GM18526 (cell line): ENCODE results near the gene CTSL.

ENCODE experiments used
- POLR2A ChIP-seq: IDR thresholded peaks from 3 replicates; pipeline ENCODE4 v1.6.1; 2011; ENCODE audit not compliant: insufficient read length; ENCODE audit errors: extremely low read depth

The CTSL gene

GRCh38 chr9:87687207-87687606 is 38.7 kb upstream of the CTSL start:
- TF ChIP-seq POLR2A, result no peak

- no peak for TF ChIP-seq POLR2A
Measured at GRCh38 chr9:87694236-87694755, 31.6 kb upstream of the CTSL start.

DNA sequence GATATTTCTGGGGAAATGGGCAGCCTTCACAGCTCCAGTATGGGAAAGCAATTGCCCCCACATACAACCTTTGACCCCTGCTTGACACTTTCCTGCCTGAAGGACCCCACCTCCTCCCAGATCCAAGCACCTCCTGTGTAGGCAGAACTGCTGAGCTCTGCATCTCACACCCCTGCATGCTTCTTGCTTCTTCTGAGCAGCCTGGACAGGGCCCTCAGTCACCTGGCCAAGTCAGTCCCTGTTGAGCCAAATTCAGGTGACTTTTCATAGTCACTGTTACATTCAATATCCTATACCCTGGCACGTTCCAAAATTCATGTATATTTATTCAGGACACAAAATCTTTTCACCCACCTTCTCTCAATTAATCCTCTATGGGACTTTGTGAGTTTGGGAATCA is 30.4 kb upstream of the CTSL start:
- TF ChIP-seq POLR2A, result no peak

DNA sequence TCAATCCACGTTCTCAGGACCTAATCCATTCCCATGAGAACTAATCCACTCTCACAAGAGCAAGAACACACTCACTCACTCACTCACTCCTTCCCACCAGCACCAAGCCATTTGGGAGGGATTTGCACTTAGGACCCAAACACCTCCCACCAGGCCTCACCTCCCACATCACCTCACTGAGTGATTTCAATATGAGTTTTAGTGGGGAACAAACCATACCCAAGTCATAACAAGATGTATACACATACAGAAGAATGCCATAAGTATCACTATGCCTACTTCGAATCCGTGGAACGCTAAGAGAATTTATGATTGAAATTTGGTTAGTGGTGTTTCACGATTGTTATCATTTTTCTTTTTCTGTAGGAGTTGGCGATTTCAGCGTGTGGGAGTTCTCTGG is 29.3 kb upstream of the CTSL start:
- TF ChIP-seq POLR2A, result no peak

- no peak for TF ChIP-seq POLR2A
Measured at GRCh38 chr9:87698069-87698809, 27.7 kb upstream of the CTSL start.

GRCh38 chr9:87699835-87700234 is 26.1 kb upstream of the CTSL start:
- no peak for TF ChIP-seq POLR2A

DNA sequence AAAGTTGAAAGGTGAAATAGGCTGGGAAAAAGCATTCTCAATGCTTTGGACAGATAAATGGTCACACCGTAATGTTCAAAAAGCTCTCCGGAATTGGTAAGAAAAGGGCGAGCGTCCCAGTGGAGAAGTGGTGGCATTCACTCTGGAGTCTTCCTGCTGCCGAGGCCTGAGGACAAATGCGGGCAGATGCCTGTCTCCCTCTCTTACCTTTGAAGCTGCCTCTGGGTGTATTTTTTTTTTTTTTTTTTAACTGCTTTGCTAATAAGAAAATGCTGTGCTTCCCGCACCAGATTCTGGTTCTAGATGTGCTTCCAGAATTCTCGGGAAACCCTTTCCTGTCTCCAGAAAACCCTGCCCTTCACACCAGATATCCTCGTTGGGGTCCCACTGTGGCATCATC is 24.4 kb upstream of the CTSL start:
- TF ChIP-seq POLR2A, result no peak

DNA sequence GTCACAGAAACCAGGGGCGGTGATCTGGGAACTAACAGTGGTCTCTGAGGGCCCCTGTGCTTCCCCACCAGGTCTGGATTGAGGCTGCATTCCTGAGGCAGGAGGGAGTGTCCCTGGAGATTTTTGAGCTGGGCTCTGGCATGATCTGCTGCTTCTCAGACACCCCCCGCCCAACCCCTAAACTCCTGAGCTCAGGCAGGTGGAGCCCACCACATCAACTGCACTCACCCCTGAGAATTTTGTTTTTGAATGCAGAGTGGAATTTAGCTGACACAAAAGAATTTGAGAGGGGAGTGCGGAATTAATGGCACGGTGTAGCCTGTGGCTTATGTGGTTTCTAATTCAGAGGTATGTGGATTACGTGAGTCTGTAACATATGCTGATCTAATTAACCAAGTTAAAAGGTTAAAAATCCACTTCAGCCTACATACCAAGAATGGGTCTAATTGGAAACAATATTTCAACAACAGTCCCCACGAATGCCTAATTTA is 23.9 kb upstream of the CTSL start:
- no peak for TF ChIP-seq POLR2A

DNA sequence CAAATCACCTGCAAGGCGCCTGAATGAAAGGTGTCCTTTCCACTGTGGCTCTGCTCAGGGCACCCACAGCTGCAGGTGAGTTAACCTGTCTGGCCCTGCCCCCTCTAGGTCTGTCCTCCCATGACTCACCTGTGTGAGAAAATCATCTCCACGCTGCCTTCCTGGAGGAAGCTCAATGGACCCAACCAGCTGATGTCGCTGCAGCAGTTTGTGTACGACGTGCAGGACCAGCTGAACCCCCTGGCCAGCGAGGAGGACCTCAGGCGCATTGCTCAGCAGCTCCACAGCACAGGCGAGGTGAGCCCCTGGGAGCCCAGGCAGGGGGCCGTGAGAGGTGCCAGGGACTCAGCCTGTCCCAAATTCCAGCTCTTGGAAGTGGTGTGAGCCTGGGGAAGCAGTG is 23.0 kb upstream of the CTSL start:
- no peak for TF ChIP-seq POLR2A

DNA sequence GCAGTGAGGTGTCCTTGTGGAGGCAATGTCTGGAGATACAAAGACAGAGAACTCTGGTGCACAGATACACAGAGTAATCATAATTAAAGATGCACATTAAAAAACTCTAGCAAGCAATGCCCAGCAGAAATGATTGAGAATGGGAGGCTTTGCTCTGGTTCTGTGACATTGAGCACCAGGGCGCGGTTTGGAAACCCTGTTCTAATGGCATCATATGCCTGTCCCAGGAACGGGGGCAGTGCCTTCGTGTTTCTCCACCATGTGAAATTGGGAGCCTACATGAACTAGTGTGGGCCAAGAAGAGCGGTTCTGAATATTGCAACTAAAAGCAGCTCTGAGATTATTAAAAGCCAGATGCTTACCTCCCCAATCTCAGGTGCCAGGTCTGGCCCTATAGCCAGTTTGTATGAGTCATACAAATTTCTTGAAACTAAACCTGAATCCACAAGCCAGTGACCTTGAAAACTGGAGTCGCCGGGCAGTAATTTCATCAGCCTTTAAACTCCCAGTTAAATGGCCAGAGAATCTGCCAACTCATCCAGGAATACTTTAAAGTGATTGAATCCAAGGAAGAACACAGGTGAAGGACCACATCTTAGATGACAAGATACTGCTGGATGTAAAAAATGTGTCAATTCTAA is 22.2 kb upstream of the CTSL start:
- TF ChIP-seq POLR2A, result no peak

DNA sequence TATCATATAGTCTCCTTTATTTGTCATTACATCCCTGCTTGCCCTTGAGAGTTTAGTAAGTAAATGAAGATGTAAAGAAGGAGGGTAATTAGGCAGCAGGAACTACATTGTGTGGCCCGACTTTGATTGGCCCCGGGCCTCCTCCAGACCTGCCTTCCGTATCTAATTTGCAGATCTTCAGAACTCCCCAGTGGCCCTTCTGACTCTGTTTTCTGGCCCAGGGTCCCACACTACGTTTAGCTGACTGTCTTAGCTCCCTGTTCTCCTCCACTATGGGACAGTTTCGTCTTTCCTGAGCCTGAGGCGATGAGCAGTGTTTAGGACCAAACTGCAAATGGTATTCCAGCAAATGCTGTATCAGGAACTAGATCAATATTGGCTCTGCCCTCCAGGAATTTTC is 21.6 kb upstream of the CTSL start:
- TF ChIP-seq POLR2A, result no peak

GRCh38 chr9:87706066-87706739 is 19.7 kb upstream of the CTSL start:
- TF ChIP-seq POLR2A, result no peak

DNA sequence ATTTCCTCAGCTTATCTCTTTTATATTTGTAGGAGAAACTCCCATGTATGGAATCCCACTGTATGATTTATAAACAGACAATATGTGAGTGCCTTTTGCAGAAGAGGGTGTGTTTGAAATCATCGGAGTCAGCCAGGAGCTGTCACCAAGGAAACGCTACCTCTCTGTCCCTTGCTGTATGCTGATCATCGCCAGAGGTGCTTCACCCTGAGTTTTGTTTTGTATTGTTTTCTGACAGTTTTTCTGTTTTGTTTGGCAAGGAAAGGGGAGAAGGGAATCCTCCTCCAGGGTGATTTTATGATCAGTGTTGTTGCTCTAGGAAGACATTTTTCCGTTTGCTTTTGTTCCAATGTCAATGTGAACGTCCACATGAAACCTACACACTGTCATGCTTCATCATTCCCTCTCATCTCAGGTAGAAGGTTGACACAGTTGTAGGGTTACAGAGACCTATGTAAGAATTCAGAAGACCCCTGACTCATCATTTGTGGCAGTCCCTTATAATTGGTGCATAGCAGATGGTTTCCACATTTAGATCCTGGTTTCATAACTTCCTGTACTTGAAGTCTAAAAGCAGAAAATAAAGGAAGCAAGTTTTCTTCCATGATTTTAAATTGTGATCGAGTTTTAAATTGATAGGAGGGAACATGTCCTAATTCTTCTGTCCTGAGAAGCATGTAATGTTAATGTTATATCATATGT is 18.0 kb upstream of the CTSL start:
- TF ChIP-seq POLR2A, result no peak

GRCh38 chr9:87708546-87708945 is 17.4 kb upstream of the CTSL start:
- TF ChIP-seq POLR2A, result no peak

GRCh38 chr9:87708986-87709728 is 16.8 kb upstream of the CTSL start:
- TF ChIP-seq POLR2A, result no peak

- TF ChIP-seq POLR2A, result no peak
Measured at GRCh38 chr9:87710443-87710842, 15.5 kb upstream of the CTSL start.
